ENCODE data around the gene NAMPT.
"Not testable (repeated sequence)": the region's sequence is repeated elsewhere in the genome, so short reads cannot be mapped to it uniquely, and the experiment has no call there.

NAMPT gene

DNA sequence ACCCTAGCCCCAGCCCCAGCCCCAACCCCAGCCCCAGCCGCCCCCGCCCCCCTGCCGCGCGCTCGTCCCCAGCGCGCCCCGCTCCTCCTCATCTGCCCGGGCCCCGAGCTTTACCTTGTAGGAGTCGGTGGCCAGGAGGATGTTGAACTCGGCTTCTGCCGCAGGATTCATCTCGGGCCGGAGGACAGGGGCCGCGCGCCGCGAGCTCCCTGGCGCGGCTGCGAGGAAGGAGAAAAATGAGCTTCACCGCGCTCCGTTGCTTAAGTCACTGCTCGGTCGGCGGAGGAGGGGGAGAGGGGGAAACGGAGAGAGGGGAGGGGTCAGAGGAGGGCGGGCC lies at the start of gene NAMPT:
Gene NAMPT (minus strand): TSS at position 270 of the 337 bp plus-strand sequence. CDS start 99 bp downstream, at position 171.
- DNase-seq (ENCODE audit: low read depth in 1 of 2, low spot score in 1 of 2): no peak

DNA sequence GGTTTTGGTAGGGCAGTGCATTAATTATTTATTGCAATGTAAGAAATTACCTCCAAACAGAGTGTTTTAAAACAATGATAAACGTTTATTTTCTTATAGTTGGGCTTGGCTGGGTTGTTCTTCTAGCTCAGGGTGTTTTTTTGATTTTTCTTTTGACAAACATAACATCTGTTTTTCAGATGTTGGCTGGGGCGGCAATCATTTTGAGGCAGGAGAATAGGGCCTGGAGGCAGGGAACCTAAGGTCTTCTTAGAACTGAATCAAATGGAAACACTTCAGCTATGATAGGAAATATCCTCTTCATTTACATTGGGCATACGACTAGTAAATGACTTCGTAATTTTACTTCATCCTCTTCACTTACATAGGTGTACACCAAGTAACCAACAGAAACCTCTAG lies 47.4 kb upstream of the NAMPT start:
- no peak for DNase-seq (ENCODE audit: low read depth in 1 of 2, low spot score in 1 of 2)

DNA sequence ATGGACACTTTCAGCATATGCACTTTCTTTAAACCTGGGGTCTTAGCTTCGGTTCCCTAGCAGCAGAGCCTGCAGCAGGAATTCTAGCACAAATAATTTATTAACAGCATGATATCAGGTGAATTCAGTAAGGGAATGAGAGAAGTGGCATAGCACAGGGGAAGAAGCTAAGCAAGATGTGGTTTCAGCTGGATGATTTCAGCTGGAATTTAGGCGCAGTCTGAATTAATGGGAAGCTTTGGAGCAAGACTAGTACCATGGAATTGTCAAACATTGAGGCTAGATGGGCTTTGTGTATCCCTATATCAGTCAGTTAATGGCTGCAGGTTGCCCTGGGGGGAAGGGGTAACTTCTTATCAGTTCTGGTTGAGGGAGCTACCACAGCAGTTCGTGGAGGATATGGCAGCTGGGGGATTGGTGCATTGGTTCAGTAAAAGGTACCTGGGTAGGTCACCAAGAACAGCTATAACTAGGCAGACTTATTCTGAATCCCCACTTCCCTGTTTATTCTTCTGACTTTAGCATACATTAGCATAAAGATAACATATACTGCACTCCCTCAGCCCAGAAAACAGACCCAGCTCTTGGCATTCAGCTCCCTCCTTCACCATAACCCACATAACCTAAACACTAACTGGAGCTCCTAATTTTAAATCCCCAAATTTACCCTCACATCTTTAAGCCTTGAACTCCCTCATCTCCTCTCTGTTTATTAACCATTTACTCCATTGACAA lies 46.8 kb upstream of the NAMPT start:
- no peak for DNase-seq (ENCODE audit: low read depth in 1 of 2, low spot score in 1 of 2)

DNA sequence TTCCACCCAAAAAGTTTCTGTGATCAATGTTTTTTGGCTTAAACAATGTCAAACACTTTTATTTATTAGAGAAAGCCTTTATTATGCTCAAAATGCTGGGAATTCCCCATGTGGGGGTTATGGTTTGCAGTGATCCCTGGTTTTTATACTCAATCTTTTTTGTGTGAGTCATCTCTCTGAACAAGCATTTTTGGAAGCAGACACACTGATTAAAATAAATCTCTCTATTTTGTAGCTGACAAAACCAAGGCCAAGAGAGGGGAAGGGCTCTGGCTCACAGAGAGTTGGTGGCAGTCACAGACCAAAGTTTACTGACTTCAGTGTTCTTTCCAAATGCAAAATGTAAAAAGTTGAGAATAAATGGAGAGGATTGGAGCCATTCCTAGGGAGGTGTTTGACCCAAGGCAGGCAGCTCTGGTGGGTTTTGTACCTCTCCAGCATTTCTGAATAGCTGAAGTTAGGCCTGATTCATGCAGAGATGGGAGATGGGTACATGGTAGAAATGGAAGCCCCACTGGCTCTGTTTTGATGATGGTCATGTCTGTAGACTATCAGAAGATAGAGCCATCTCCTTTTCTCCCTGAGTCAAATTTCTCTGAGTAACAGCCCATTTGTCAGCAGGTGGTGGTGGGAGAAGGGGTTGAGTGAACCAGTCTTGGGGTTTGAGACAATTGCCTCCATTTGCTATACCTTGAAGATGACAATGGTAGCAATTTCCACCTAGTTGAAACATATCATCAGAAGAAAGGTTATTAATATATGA lies 45.4 kb upstream of the NAMPT start:
- no peak for DNase-seq (ENCODE audit: low read depth in 1 of 2, low spot score in 1 of 2)

DNA sequence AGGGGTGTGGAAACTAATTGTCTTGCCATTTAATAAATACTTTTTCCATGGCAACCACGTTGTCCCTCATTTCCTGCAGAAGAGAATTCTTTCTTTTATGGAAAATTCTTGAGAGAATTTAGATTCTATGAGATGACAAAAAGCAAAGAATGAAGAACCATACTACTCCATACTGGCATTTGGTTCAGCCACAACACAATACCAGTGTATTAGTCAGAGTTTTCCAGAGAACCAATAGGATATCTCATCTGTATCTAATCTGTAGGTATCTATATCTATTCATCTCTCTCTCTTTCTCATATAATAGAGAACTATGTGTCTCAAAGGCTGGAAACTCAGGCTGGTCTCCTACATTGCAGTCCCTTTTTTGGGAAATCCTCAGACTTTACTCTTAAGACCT lies 44.6 kb upstream of the NAMPT start:
- DNase-seq (ENCODE audit: low read depth in 1 of 2, low spot score in 1 of 2): no peak

DNA sequence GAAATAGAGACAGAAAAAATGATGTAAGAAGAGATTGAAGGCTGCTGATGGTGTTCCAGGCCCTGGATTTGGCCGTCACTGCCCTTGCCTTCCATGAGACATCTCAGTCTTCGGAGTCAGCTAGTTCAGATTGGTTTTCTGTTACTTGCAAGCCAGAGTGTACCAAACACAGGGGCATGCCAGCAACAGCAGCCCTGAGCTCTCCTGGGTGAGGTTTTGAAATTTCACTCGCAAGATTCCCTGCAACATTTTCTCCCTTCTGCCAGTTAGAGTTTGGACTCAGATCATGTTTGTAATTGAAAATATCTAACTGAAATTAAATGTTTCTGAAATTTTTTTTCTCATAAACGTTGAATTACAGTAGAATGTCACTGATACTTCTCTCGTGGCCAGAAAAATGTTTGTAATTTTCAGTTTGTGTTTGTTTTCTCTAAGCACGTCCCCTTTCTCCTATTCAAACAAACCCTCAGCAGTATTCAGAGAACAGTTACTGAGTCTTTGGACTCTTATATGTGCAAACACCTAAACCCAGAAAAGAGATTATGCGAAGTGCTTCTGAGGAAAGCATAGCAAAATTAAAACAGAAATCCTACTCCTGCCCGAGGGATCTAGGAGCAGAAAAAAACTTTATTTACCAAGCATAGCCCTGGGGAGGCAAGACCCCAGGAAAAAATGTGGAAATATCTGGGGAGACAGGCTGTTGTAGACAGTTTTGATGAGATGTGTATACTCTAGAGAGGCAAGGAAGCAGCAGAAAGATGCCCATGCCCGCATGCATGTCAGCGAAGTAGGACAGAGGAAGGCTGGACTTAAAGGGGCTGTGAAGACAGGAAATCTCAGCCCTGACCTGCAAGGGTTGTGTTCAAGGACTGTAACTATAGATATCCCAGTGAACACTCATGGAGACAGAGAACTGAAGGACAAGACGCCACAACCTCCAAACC lies 43.0 kb upstream of the NAMPT start:
- DNase-seq (ENCODE audit: low read depth in 1 of 2, low spot score in 1 of 2): no peak

DNA sequence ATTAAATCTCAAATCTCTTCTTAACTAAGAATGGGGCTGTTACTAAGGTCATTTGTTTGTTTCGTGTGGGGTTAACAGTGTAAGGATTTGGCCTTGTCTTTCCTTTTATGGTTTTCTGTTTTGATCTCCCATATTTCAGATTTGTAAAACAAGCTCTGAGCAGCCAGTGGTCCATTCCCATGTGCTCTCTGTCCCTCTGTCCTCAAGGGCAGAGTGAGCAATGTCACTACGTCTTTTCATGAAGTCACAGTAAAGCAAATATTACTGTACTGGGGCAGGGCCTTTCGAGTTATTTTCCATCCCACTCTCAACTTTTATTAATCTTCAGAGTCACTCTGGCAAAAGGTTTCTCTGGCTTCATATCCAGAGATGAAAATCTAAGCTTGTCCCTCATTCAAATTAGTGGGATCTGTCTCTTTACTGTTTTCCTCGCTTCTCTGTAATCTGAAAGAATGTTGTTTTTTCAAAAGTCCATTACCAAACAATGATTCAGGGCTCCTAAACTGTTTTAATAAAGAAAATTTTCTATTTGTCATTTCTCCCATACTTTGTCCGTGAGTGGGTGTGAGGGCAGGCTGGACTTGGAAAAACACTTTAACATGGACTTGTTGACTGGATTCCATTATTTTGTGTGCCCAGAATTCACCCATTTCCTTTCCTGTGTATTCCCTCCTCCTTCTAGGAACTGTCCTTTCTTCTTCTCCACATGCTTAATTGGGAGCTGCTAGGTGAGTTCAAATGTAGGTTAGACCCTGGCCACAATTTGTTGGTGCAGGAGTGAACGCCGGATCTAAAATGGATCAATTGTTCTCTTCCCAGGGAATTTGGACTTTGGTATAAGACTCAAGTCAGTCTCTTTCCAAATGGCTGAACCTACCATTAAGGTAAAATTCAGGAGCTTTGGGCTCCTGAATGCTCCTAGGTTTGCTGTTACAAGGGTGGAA lies 42.1 kb upstream of the NAMPT start:
- no peak for DNase-seq (ENCODE audit: low read depth in 1 of 2, low spot score in 1 of 2)

DNA sequence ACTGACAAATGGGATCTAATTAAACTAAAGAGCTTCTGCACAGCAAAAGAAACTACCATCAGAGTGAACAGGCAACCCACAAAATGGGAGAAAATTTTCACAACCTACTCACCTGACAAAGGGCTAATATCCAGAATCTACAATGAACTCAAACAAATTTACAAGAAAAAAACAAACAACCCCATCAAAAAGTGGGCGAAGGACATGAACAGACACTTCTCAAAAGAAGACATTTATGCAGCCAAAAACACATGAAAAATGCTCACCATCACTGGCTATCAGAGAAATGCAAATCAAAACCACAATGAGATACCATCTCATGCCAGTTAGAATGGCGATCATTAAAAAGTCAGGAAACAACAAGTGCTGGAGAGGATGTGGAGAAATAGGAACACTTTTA lies 39.7 kb upstream of the NAMPT start:
- not testable (repeated sequence) for DNase-seq (ENCODE audit: low read depth in 1 of 2, low spot score in 1 of 2)

DNA sequence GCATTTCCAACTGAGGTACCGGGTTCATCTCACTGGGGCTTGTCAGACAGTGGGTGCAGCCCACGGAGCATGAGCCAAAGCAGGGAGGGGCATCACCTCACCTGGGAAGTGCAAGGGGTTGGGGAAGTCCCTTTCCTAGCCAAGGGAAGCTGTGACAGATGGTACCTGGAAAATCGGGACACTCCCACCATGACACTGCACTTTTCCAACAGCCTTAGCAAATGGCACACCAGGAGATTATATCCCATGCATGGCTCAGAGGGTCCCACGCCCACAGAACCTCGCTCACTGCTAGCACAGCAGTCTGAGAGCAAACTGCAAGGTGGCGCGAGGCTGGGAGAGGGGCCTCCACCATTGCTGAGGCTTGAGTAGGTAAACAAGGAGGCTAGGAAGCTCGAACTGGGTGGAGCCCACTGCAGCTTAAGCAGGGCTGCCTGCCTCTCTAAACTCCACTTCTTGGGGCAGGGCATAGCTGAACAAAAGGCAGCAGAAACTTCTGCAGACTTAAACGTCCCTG lies 35.5 kb upstream of the NAMPT start:
- DNase-seq (ENCODE audit: low read depth in 1 of 2, low spot score in 1 of 2): not testable (repeated sequence)

DNA sequence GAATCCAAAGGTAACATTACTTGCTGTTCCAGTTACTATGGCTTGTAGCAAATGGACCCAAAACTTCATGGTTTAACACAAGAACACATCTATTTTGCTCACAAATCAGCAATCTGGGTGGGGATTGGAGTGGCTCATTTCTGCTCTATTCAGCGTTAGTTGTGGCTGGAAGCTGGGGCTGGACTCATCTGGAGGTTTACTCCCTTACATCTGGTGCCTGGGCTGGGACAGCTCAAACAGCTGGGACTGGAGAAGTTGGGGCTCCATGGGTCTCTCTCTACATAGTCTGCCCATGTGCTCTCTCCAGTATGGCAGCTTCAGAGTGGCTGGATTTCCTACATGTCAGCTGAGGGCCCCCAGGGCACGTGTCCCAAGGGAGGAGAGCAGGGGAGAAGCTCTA lies 33.7 kb upstream of the NAMPT start:
- no peak for DNase-seq (ENCODE audit: low read depth in 1 of 2, low spot score in 1 of 2)

DNA sequence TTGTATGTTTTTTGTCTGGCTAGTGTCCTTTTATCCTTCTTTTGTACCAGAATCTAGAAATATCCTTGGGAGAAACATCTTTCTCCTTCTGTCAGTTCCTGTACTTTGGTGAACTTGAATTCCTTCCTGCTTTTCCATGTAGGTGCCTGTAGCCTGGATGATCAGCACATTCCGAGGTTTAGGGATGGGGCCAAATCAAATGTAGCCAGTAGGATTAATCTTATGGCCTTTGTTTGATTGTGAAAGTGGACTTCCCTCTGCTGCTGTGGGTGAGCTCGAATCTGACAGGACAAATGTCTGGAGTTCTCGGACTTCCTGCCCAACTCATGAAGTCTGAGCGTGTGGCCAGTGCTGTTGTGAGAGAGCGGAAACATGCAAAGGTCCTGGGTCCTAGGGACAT lies 33.2 kb upstream of the NAMPT start:
- no peak for DNase-seq (ENCODE audit: low read depth in 1 of 2, low spot score in 1 of 2)

DNA sequence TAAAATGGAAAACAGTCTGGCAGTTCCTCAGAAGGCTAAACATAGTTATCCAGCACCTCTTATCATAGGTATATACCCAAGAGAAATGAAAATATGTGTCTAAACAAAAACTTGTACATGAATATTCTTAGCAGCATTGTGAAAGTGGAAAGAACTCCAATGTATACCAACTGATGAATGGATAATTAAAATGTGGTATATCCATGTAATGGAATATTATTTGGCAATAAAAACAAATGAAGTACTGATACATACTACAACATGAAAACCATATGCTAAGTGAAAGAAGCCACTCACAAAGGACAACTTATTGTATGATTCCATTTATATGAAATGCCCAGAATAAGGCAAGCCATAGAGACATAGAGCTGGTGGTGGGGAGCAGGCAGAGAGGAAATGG lies 32.2 kb upstream of the NAMPT start:
- DNase-seq (ENCODE audit: low read depth in 1 of 2, low spot score in 1 of 2): no peak

DNA sequence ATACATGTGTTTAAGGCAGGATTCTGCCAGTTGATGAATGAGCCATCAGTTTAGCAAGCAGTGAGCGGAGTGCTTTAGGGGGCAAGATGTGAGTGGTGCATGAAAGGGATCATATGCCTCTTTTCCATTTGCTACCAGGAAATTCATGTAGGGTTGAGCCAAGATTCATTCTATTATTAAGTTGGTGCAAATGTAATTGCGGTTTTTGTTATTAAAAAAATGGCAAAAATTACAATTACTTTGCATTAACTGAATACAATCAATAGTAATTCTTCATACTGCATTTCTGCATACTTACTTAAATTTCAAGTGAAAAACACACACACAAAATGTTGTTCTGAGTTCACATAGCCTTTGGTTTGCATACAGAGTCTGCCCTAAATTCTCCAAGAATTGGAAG lies 30.1 kb upstream of the NAMPT start:
- DNase-seq (ENCODE audit: low read depth in 1 of 2, low spot score in 1 of 2): no peak

DNA sequence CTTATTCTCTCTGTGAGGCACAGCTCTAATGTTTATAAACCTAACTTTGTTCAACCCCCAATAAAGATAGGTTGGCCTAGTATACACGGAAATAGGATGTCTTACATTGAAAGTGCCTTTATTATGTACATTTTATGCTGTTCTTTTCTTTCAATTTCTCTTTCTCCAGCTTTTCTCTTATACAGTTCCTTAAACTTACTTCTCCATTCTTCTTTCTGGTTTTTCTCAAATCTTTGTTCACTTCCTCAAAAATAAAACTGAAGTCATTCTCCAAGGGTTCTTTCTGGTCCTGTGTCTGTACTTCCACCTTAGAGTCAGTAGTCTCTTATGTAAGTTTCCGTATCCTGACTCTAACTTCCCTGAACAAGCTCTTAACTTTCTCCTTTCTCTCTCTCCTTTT lies 29.2 kb upstream of the NAMPT start:
- no peak for DNase-seq (ENCODE audit: low read depth in 1 of 2, low spot score in 1 of 2)

DNA sequence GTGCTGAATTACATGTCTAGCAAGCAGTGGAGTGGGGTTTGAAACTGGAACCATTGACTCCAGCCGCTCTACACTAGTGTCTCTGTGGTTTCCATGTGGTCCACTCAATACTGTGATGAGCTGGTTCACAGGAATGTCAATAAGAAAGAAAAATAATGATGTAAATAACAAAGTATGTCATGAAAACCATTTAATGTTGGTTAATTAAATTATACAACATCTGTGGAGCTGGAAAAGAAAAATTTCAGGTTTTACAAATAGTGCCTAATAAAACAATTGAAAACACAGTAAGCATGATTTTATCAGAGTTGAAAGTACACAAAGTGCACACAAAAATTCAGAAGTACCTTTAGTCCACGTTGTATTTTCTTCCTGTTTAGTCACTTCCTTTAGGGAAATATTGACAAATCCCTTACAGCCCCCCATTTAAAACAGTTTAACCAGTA lies 28.7 kb upstream of the NAMPT start:
- no peak for DNase-seq (ENCODE audit: low read depth in 1 of 2, low spot score in 1 of 2)

DNA sequence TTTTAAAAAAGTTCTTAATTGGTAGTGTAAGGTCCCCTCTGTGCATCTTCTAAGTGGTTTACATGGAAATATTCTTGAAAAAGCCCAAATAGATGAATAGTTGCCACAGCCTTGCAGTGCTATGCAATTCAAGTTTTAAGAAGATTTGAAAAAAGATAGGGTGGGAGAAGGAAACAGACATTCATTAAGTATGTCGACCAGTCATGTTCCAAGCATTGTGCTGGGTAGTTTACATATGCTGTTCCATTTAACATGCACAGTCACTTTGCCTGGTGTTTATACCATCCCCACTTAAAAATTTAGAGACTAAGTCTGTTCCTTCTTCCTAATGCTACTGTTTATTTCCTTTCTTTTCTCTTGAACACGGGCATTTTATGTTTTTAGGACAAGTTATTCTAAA lies 28.1 kb upstream of the NAMPT start:
- DNase-seq (ENCODE audit: low read depth in 1 of 2, low spot score in 1 of 2): no peak

DNA sequence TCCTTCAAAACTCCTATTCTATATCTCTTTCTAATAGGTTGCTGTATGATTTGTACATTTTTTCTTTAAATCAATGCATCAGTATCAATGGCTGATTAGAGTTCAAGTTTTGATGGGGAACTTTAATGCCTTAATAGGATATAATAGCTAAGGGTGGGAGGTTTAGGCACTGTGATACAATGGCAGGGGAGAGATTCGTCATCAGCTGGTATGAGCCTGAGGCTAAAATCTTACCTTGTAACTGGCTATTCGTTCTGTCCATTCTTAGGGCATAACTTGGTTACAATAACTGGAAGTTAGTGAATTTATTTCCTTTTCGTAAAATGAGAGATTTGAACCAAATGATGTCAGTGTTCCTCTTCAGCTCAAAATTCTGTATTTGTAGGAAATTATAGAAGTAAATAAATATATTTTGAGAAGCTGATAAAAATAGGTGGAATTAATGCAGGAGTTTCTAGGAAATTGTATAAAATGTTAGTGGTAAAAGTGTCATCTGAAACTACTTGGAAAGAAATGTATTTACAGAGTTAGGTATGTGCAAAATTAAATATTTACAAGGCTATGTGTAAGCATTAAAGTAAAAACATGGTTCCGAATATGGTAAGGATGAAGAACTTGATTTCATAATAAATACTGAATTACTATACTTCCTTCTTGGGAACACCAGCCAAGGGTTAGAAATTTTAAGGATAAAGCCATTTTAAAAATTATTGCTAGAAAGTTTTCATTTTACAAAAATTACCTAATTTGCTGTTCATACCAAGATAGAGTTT lies 27.5 kb upstream of the NAMPT start:
- DNase-seq (ENCODE audit: low read depth in 1 of 2, low spot score in 1 of 2): no peak

DNA sequence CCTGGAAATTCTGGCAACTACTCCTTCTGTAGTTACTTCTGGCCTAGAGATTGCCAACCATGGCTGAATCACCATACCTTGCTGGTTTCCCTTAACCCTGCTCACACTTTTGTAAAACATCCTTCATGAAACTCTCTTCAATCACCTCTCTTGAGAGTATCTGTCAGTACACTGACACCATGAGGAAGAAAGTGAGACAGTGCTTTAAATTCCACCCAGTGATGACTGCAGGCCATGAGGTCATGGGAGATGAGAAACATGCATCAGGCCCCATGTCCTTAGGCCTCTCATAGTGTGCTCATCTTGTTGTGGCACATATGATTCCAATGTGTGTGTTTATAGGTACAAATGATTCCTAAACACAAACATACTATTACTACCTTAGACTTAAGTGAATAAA lies 24.6 kb upstream of the NAMPT start:
- no peak for DNase-seq (ENCODE audit: low read depth in 1 of 2, low spot score in 1 of 2)

DNA sequence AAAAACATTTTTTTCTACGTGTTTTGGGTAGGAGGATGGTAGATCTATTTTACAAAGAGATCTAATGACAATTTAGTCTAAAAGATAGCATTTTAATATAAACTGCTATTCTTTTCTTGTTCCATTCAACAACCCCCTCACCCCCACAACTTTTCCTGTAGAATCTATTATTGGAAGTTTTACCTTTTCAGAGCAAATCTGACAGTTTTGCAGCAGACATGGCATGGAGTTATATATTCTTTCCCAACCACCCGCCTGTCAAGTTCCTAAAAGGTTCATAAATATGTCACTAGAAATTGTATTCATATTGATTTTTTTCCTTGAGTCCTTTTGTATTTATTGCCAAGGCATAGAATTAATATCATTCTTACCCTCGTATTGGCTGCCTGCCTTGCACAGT lies 21.5 kb upstream of the NAMPT start:
- DNase-seq (ENCODE audit: low read depth in 1 of 2, low spot score in 1 of 2): no peak

DNA sequence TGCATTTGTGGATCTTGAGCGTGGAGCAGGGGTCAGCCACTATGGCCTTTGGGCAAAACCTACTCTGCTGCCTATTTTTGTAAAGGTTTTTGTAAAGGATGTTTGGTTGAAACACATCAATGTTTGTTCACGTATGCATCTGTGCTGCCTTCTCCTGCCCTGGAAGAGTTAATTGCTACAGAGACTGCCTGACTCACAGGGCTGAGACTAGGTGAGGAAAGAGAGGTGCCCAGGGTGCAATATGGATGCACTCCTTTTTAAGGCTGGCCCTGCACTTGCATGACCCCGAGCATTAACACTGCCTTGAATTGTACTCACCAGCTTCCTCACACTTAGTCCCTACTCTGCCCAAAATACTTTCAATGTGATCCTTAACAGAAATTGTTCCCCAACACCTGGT lies 20.9 kb upstream of the NAMPT start:
- no peak for DNase-seq (ENCODE audit: low read depth in 1 of 2, low spot score in 1 of 2)
